ENCODE data around the gene KRTAP5-9. TPM values are rescaled to one million over a fixed set of nuclear protein-coding genes. Genes with fewer than 3 reads are reported as not detected.
"Not testable (repeated sequence)": the region's sequence is repeated elsewhere in the genome, so short reads cannot be mapped to it uniquely, and the experiment has no call there.

KRTAP5-9 gene
- total and polyA plus RNA-seq, 9 of the 15 experiments (the other 6 are each of a cell fraction or from before 2014, with no cell fraction given) = not detected

DNA sequence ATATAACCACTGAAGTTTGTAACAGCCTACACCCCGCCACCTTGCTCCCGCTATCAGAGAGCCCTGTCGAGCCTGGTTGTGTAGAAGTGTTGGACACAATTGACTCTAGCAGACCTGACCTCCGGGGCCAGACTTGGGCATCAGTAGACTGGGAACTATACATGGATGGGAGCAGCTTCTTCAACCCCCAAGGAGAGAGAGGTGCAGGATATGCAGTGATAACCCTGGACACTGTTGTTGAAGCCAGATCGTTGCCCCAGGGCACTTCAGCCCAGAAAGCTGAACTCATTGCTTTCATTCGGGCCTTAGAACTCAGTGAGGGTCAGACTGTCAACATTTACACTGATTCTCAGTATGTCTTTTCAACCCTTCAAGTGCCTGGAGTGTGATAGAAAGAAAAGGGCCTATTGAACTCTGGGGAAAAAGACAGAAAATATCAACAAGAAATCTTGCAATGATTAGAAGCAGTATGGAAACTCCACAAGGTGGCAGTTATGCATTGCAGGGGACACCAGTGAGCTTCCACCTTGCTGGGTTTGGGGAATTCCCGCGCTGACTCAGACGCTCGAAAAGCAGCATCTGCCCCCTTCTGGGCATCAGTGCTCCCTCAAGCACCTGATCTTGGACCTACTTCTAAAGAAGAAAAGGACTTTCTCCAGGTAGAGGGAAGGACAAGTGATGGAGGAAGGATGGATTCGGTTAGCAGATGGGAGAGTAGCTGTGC, 40.8 kb downstream of the KRTAP5-9 start (continued):
- TF ChIP-seq FOSL1 (tag; conservative IDR thresholded peaks at IDR 0.05) (peak; percentile 55; the same call in 1 of the 2 replicates), RAD21 (CRISPR knock-in tag; conservative IDR thresholded peaks at IDR 0.05 in 1 of 2, IDR thresholded peaks at IDR 0.05 in 1 of 2) (peak in 1 of 2 experiments; percentile 68; a peak in 3 of 4 replicates), CTCF (IDR thresholded peaks at IDR 0.05 in 2 of 3, conservative IDR thresholded peaks at IDR 0.05 in 1 of 3; ENCODE audit: insufficient read depth in 2 of 3, low read depth in 1 of 3, low read length in 3 of 3) (peak in 2 of 3 experiments; percentile 53 to 66; a peak in 5 of 6 replicates), MAZ (CRISPR knock-in tag; conservative IDR thresholded peaks at IDR 0.05 in 1 of 2, IDR thresholded peaks at IDR 0.05 in 1 of 2) (0 out of 4 replicates have a peak, but pooled peaks of 1 of the 2 experiments have one; percentile 20), E2F6 (IDR thresholded peaks at IDR 0.05; ENCODE audit: borderline replicate concordance in 1 of 2, extremely low read depth in 1 of 2, insufficient read depth in 1 of 2, insufficient read length in 1 of 2, low read depth in 1 of 2, low read length in 1 of 2, poor library complexity in 1 of 2, severe bottlenecking in 1 of 2) (peak in 1 of 2 experiments; percentile 48), CTBP1 (IDR thresholded peaks at IDR 0.05; ENCODE audit: borderline replicate concordance) (peak; percentile 29; the same call in 1 of the 2 replicates), RB1 (IDR thresholded peaks at IDR 0.05; ENCODE audit: low read depth) (0 out of 2 replicates have a peak, but pooled peaks have one; percentile 15), CTCFL (IDR thresholded peaks at IDR 0.05; ENCODE audit: borderline replicate concordance, insufficient read depth, low read depth, low read length, poor library complexity, severe bottlenecking) (peak; percentile 59)

- in situ Hi-C loops (cut with MboI) = loop anchor here (25.0 kb wide), 1 partner anchor 848 kb away; the partner anchor contains the start of gene CLPB
- not testable (repeated sequence) for H3K4me1 ChIP-seq (replicated peaks in 1 of 2; ENCODE audit: control insufficient read depth in 2 of 2, insufficient read depth in 2 of 2, low read length in 2 of 2); BruUV-seq (replicated peaks)
Measured at GRCh38 chr11:71589546-71589920, 41.3 kb downstream of the KRTAP5-9 start.

More at GRCh38 chr11:71589546-71589920, 41.3 kb downstream of the KRTAP5-9 start:
- H3K36me3 ChIP-seq (ENCODE audit: control insufficient read depth, insufficient read depth, low read length); H3K4me2 ChIP-seq (ENCODE audit: insufficient read depth, low read length); H3K9ac ChIP-seq (ENCODE audit: insufficient read depth in 1 of 2, low read depth in 2 of 2, low read length in 2 of 2); H2AFZ ChIP-seq (ENCODE audit: low read depth, low read length); DNase-seq (ENCODE audit: extremely low read depth in 1 of 4, low spot score in 3 of 4); H3K4me3 ChIP-seq; FAIRE-seq; POLR2A ChIA-PET; CTCF ChIA-PET (ENCODE audit: low intra/inter-chr PET ratio); H3K9me1 ChIP-seq (ENCODE audit: control insufficient read depth, insufficient read depth, low read length); H3K79me2 ChIP-seq (ENCODE audit: control insufficient read depth, insufficient read depth, low read length); H3K27ac ChIP-seq (ENCODE audit: extremely low read depth, low read depth, low read length); intact Hi-C loops (cut with micrococcal nuclease); H3K9me3 ChIP-seq (replicated peaks; ENCODE audit: control insufficient read depth, insufficient read depth, low read depth, low read length); ATAC-seq; H3K27me3 ChIP-seq (ENCODE audit: control insufficient read depth in 2 of 2, insufficient read depth in 2 of 2, low read length in 2 of 2); H4K20me1 ChIP-seq (replicated peaks; ENCODE audit: control insufficient read depth, insufficient read depth, low read length): not testable (repeated sequence)
- WGBS (ENCODE audit: insufficient coverage, low coverage, missing lambda C conversion rate) = 12% methylated on average over 7 of the region's 8 CpGs
